ENCODE measurements around the gene NCAM1. TPM values are rescaled to one million over a fixed set of nuclear protein-coding genes. Genes with fewer than 3 reads are reported as not detected.
A peak's percentile ranks its signal among the peaks of the same experiment; 100 is the strongest.

NCAM1 gene
- total and polyA plus RNA-seq, 4 experiments from 2014 or later: 0.39 TPM; not detected in 3

DNA sequence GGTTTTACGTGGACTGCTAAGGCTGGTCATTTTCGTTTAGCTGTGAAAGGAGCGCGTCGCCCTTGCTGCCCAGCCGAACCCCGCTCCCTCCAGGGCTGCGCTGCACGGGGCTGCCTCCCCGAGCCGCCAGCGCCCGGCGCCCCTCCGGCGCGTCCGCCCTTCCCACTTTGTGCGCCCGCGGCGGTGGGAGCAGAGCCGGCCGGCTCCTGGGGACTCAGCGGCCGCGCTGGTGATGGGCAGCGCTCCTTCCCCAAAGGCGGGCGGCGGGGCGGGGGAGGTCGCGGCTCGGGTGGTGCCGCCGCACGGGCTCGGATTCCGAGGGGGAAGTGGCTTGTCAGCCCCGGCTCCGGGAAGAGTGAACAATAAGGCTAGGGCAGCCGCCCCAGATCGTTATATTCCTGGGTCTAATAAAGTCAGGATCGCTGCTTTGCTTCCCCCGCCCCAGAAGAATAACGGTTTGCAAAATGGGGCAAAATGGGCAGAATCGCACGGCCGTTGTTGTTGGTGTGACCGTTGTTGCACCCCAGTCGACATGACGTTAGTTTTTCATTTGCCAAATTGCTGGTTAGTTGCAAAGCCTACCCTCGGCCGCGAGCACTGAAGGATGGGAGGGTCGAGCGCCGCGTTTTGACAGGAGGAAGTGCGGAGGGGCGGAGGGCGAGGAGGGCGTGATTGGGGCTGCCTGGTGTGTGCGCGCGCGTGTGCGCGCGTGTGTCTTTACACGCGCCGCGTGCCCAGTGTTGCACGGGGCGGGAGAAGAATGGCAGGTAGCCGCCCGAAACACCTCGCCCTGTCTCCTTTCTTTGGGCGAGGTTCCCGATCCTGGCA, 745 bp downstream of the NCAM1 start:
- Mint-ChIP-seq H3K4me3 (peak overlapping the region; percentile 76 to 93 (median 85)), H3K9me3 (peaks cover 0 to 4% (median 0%) of the 10 kb centered on the region in 8 donors), H3K27ac (no peak overlapping the region), H3K27me3 (peaks cover 43 to 45% of the 10 kb centered on the region in 2 donors), H3K4me1 (peaks cover 7 to 17% (median 13%) of the 10 kb centered on the region in 4 donors), H3K36me3 (peaks cover 0 to 2% of the 10 kb centered on the region in 2 donors)
- no peak overlapping the region for H3K27ac ChIP-seq (ENCODE audit: low read depth, low read length)
- no peaks in the 10 kb centered on the region for H3K9me3 ChIP-seq (ENCODE audit: control insufficient read depth in 1 of 2, low read length in 2 of 2)
- DNase-seq: no peak
- ChIA-PET POLR2A (ENCODE audit: partially characterized antibody) (no interaction called here), CTCF (ENCODE audit: partially characterized antibody) (no interaction called here)
- peaks cover 22% of the 10 kb centered on the region for H3K27me3 ChIP-seq (ENCODE audit: insufficient read depth, low read length)
- peaks cover 10% of the 10 kb centered on the region for H3K4me1 ChIP-seq (ENCODE audit: insufficient read depth, low read length)
- no peaks in the 10 kb centered on the region for H3K36me3 ChIP-seq (ENCODE audit: insufficient read depth, low read length)
- intact Hi-C loops (cut with micrococcal nuclease): no loop called here
- peak overlapping the region in 1 of 2 donors; percentile 22 for H3K4me3 ChIP-seq (ENCODE audit: low read length in 2 of 2)

DNA sequence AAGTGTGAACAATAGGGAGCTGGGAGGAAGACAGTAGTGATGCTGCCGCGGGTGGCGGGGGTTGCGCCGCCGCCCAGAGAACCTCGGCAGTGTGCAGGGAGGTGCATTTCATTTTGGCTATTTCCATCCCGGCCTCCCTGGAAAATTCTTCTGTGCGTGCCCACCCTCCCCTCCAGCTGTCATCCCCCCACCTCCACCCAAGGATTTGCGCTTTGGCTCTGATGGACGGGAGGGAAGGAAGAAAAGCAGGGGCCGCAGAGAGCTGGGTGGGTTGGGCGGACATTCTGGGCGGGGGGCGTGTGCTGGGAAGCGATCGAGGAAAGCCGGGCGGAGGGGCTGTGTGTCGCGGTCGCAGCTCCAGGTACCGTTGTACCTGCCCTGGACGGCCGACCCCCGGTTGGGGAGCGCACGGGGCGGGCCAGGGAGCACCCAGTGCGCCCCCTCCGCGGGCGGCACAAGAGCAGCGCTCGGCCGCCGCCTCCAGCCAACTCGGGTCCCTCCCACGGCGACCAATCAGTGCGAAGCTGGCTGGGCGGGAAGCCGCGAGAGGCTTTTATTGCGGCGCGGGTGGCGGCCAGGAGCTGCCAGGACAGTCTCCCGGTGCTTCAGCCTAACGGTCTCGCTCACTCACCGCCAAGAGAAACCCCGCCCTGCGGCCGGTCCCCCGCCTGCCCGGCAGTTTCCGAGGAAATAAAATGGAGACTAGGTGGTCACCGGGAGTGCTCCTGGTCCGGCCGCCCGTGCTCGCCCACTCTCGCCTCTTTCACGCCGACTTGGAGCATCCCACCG, 1.6 kb downstream of the NCAM1 start:
- ChIA-PET POLR2A (ENCODE audit: partially characterized antibody) (no interaction called here), CTCF (ENCODE audit: partially characterized antibody) (no interaction called here)
- Histone ChIP-seq H3K27ac (ENCODE audit: low read depth, low read length) (no peak overlapping the region), H3K9me3 (ENCODE audit: control insufficient read depth in 1 of 2, low read length in 2 of 2) (no peaks in the 10 kb centered on the region), H3K4me1 (ENCODE audit: insufficient read depth, low read length) (peaks cover 10% of the 10 kb centered on the region), H3K27me3 (ENCODE audit: insufficient read depth, low read length) (peaks cover 22% of the 10 kb centered on the region), H3K36me3 (ENCODE audit: insufficient read depth, low read length) (no peaks in the 10 kb centered on the region), H3K4me3 (ENCODE audit: low read length in 2 of 2) (no peak overlapping the region)
- H3K9me3 Mint-ChIP-seq: peaks cover 0 to 4% (median 0%) of the 10 kb centered on the region in 8 donors
- no peak for DNase-seq
- no peak overlapping the region for H3K27ac Mint-ChIP-seq
- H3K36me3 Mint-ChIP-seq: peaks cover 0 to 2% of the 10 kb centered on the region in 2 donors
- intact Hi-C loops (cut with micrococcal nuclease): no loop called here
- peak overlapping the region in 7 of 8 donors; percentile 82 to 93 (median 84) for H3K4me3 Mint-ChIP-seq
- H3K27me3 Mint-ChIP-seq: peaks cover 44 to 46% of the 10 kb centered on the region in 2 donors
- peaks cover 7 to 17% (median 13%) of the 10 kb centered on the region in 4 donors for H3K4me1 Mint-ChIP-seq

DNA sequence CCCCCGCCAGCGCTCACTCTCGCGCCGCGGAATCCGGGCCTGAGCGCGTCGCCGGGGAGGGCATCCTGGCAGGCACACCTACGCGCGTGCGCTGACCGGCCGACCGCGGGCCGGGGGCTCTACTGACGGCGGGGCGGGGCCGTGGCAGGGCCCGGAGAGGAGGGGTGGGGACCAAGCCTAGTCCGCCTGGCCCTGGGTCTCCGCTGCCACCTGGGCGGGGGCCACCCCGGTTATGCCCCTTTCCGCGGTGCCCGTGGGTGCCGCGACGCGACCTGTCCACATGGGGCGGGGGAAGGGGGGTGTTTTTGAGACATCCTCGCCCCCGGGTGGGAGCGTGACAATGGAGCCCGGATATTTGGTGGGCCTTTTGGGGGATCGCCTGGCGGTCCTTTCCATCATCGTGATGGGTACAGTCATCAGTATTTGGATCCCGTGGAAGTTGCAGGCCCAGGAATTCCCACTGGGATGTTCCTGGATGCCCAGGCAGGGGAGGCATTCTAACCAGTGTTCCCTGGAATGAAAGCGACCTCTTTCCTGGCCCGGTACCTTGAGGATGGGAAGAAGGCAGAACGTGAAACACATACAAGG, 2.2 kb downstream of the NCAM1 start:
- H3K27me3 Mint-ChIP-seq: peaks cover 39 to 41% of the 10 kb centered on the region in 2 donors
- peaks cover 7 to 17% (median 13%) of the 10 kb centered on the region in 4 donors for H3K4me1 Mint-ChIP-seq
- DNase-seq: no peak
- peaks cover 0 to 2% of the 10 kb centered on the region in 2 donors for H3K36me3 Mint-ChIP-seq
- peak overlapping the region in 1 of 7 donors; percentile 69 for H3K27ac Mint-ChIP-seq
- peaks cover 0 to 4% (median 0%) of the 10 kb centered on the region in 8 donors for H3K9me3 Mint-ChIP-seq
- Histone ChIP-seq H3K9me3 (ENCODE audit: control insufficient read depth in 1 of 2, low read length in 2 of 2) (no peaks in the 10 kb centered on the region), H3K27me3 (ENCODE audit: insufficient read depth, low read length) (peaks cover 20% of the 10 kb centered on the region), H3K27ac (ENCODE audit: low read depth, low read length) (no peak overlapping the region), H3K4me3 (ENCODE audit: low read length in 2 of 2) (no peak overlapping the region), H3K4me1 (ENCODE audit: insufficient read depth, low read length) (peaks cover 10% of the 10 kb centered on the region), H3K36me3 (ENCODE audit: insufficient read depth, low read length) (no peaks in the 10 kb centered on the region)
- ChIA-PET POLR2A (ENCODE audit: partially characterized antibody) (no interaction called here), CTCF (ENCODE audit: partially characterized antibody) (no interaction called here)
- intact Hi-C loops (cut with micrococcal nuclease): no loop called here
- H3K4me3 Mint-ChIP-seq: peak overlapping the region in 6 of 8 donors; percentile 13 to 43 (median 34)

- Histone ChIP-seq H3K4me1 (ENCODE audit: insufficient read depth, low read length) (peaks cover 9% of the 10 kb centered on the region), H3K27ac (ENCODE audit: low read depth, low read length) (no peak overlapping the region), H3K9me3 (ENCODE audit: control insufficient read depth in 1 of 2, low read length in 2 of 2) (no peaks in the 10 kb centered on the region), H3K27me3 (ENCODE audit: insufficient read depth, low read length) (peaks cover 16% of the 10 kb centered on the region), H3K4me3 (ENCODE audit: low read length in 2 of 2) (no peak overlapping the region), H3K36me3 (ENCODE audit: insufficient read depth, low read length) (no peaks in the 10 kb centered on the region)
- peaks cover 7 to 16% (median 13%) of the 10 kb centered on the region in 4 donors for H3K4me1 Mint-ChIP-seq
- peaks cover 0 to 4% (median 0%) of the 10 kb centered on the region in 8 donors for H3K9me3 Mint-ChIP-seq
- H3K27me3 Mint-ChIP-seq: peaks cover 31 to 33% of the 10 kb centered on the region in 2 donors
- DNase-seq: no peak
- CTCF ChIA-PET (ENCODE audit: partially characterized antibody): no interaction called here
- POLR2A ChIA-PET (ENCODE audit: partially characterized antibody): no interaction called here
- H3K36me3 Mint-ChIP-seq: peaks cover 0 to 1% of the 10 kb centered on the region in 2 donors
- no peak overlapping the region for H3K27ac Mint-ChIP-seq
- intact Hi-C loops (cut with micrococcal nuclease): no loop called here
- no peak overlapping the region for H3K4me3 Mint-ChIP-seq
Measured at GRCh38 chr11:112965656-112966055, 4.4 kb downstream of the NCAM1 start.

DNA sequence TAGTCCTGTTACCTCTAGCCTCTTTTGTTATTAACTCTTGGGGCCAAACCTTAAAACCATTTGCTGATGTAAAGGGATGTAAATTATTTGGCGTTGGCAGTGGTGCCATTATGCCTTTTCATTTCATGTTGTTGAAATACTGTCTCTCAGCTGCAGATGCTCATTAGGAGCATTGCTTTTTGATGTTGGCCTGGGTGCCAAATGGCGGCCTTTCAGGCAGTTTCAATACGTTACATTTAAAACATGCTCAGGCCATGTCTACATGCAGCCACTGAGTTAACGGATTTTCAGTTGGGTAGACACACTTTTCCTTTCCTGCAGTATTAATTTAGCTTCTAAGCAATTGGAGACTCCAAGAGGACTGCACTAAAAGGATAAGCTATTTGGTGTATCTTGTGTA, 5.3 kb downstream of the NCAM1 start:
- Mint-ChIP-seq H3K36me3 (peaks cover 0 to 1% of the 10 kb centered on the region in 2 donors), H3K27ac (no peak overlapping the region), H3K4me3 (no peak overlapping the region), H3K9me3 (peaks cover 0 to under 1% (median 0%) of the 10 kb centered on the region in 8 donors), H3K27me3 (peaks cover 25 to 26% of the 10 kb centered on the region in 2 donors), H3K4me1 (peaks cover 2 to 10% (median 7%) of the 10 kb centered on the region in 4 donors)
- intact Hi-C loops (cut with micrococcal nuclease): no loop called here
- ChIA-PET CTCF (ENCODE audit: partially characterized antibody) (no interaction called here), POLR2A (ENCODE audit: partially characterized antibody) (no interaction called here)
- Histone ChIP-seq H3K36me3 (ENCODE audit: insufficient read depth, low read length) (no peaks in the 10 kb centered on the region), H3K27me3 (ENCODE audit: insufficient read depth, low read length) (peaks cover 8% of the 10 kb centered on the region), H3K4me3 (ENCODE audit: low read length in 2 of 2) (no peak overlapping the region), H3K27ac (ENCODE audit: low read depth, low read length) (no peak overlapping the region), H3K4me1 (ENCODE audit: insufficient read depth, low read length) (peaks cover under 1% of the 10 kb centered on the region), H3K9me3 (ENCODE audit: control insufficient read depth in 1 of 2, low read length in 2 of 2) (no peaks in the 10 kb centered on the region)
- DNase-seq: no peak

GRCh38 chr11:112967082-112967481, 5.9 kb downstream of the NCAM1 start:
- Histone ChIP-seq H3K4me1 (ENCODE audit: insufficient read depth, low read length) (no peaks in the 10 kb centered on the region), H3K27ac (ENCODE audit: low read depth, low read length) (no peak overlapping the region), H3K27me3 (ENCODE audit: insufficient read depth, low read length) (peaks cover 8% of the 10 kb centered on the region), H3K36me3 (ENCODE audit: insufficient read depth, low read length) (no peaks in the 10 kb centered on the region), H3K4me3 (ENCODE audit: low read length in 2 of 2) (no peak overlapping the region), H3K9me3 (ENCODE audit: control insufficient read depth in 1 of 2, low read length in 2 of 2) (no peaks in the 10 kb centered on the region)
- CTCF ChIA-PET (ENCODE audit: partially characterized antibody): no interaction called here
- no peak overlapping the region for H3K27ac Mint-ChIP-seq
- no peak for DNase-seq
- no peaks in the 10 kb centered on the region for H3K9me3 Mint-ChIP-seq
- H3K36me3 Mint-ChIP-seq: peaks cover 0 to 1% of the 10 kb centered on the region in 2 donors
- H3K4me1 Mint-ChIP-seq: peaks cover 1 to 8% (median 5%) of the 10 kb centered on the region in 4 donors
- POLR2A ChIA-PET (ENCODE audit: partially characterized antibody): no interaction called here
- intact Hi-C loops (cut with micrococcal nuclease): no loop called here
- peaks cover 24% of the 10 kb centered on the region in 2 donors for H3K27me3 Mint-ChIP-seq
- H3K4me3 Mint-ChIP-seq: no peak overlapping the region

All from CD4-positive, alpha-beta memory T cell (primary cell).